NCI-H1436 (cell line): ENCODE data around the gene TSKU.
A peak's percentile ranks its signal among the peaks of the same experiment; 100 is the strongest.

Source experiments
- DNase-seq: peaks from one replicate; lab custom pipeline; 2025; lab: John Stamatoyannopoulos, UW

TSKU gene

GRCh38 chr11:76770642-76771445 is 12.3 kb upstream of the TSKU start:
- no peak for DNase-seq

GRCh38 chr11:76771446-76772099 is 11.6 kb upstream of the TSKU start:
- DNase-seq: no peak

- no peak for DNase-seq
Measured at GRCh38 chr11:76772100-76772782, 10.9 kb upstream of the TSKU start.

GRCh38 chr11:76772783-76773106 is 10.4 kb upstream of the TSKU start:
- no peak for DNase-seq

GRCh38 chr11:76773921-76774361 is 9.2 kb upstream of the TSKU start:
- DNase-seq: no peak

GRCh38 chr11:76776472-76776871 is 6.7 kb upstream of the TSKU start:
- DNase-seq: no peak

- no peak for DNase-seq
Measured at GRCh38 chr11:76777305-76777704, 5.9 kb upstream of the TSKU start.

- DNase-seq: no peak
Measured at GRCh38 chr11:76777876-76778275, 5.3 kb upstream of the TSKU start.

GRCh38 chr11:76778874-76779273 is 4.3 kb upstream of the TSKU start:
- no peak for DNase-seq

GRCh38 chr11:76781046-76781801 is 1.9 kb upstream of the TSKU start:
- DNase-seq: no peak

- DNase-seq: no peak
Measured at GRCh38 chr11:76781807-76782530, 1.2 kb upstream of the TSKU start.

GRCh38 chr11:76782531-76783293 is 444 bp upstream of the TSKU start:
- DNase-seq: peak; percentile 76

GRCh38 chr11:76783896-76784813 is 999 bp downstream of the TSKU start:
- DNase-seq: no peak

- no peak for DNase-seq
Measured at GRCh38 chr11:76785513-76785912, 2.4 kb downstream of the TSKU start.

- no peak for DNase-seq
Measured at GRCh38 chr11:76786016-76786415, 2.9 kb downstream of the TSKU start.

GRCh38 chr11:76786441-76787014 is 3.4 kb downstream of the TSKU start:
- no peak for DNase-seq

- DNase-seq: no peak
Measured at GRCh38 chr11:76787271-76787670, 4.1 kb downstream of the TSKU start.

GRCh38 chr11:76787911-76788596 is 4.9 kb downstream of the TSKU start:
- no peak for DNase-seq
